Activated B cell treated with CpG ODN at 0.5 μM for 24 hours (primary cell): ENCODE data around the gene DNAJB5. TPM values are rescaled to one million over a fixed set of nuclear protein-coding genes. Genes with fewer than 3 reads are reported as not detected.
"Not testable (repeated sequence)": the region's sequence is repeated elsewhere in the genome, so short reads cannot be mapped to it uniquely, and the experiment has no call there.

ENCODE experiments used
- ATAC-seq: fragments of 200-7000 bp; cut with Tn5 transposase; one replicate; pipeline ENCODE4 v1.10.0; 2021; ENCODE audit warnings: low read depth, mild to moderate bottlenecking, moderate library complexity
- CTCF ChIA-PET: fragments of 350-600 bp; sonication (Branson Sonifier 250); formaldehyde crosslinking; loops from one replicate; lab custom pipeline; 2021; ENCODE audit warnings: antibody characterized with exemption; lab: Charles Lee
- POLR2A ChIA-PET: fragments of 350-600 bp; sonication (Branson Sonifier 250); formaldehyde crosslinking; loops from one replicate; lab custom pipeline; 2021; ENCODE audit warnings: antibody characterized with exemption; lab: Charles Lee
- DNase-seq: peaks from one replicate; pipeline ENCODE4 v3.0.0; 2022
- H3K27ac Mint-ChIP-seq: one replicate; pipeline ENCODE4 v1.8.0; 2020; ENCODE audit warnings: mixed read lengths
- H3K27me3 Mint-ChIP-seq: one replicate; pipeline ENCODE4 v1.8.0; 2021; ENCODE audit warnings: mixed read lengths
- H3K36me3 Mint-ChIP-seq: one replicate; pipeline ENCODE4 v1.8.0; 2021; ENCODE audit warnings: low read depth, mixed read lengths
- H3K4me1 Mint-ChIP-seq: one replicate; pipeline ENCODE4 v1.8.0; 2021; ENCODE audit warnings: mixed read lengths
- H3K4me3 Mint-ChIP-seq: one replicate; pipeline ENCODE4 v1.8.0; 2020; ENCODE audit warnings: mild to moderate bottlenecking, mixed read lengths
- H3K9me3 Mint-ChIP-seq: one replicate; pipeline ENCODE4 v1.8.0; 2020; ENCODE audit warnings: mixed read lengths
- CTCF ChIP-seq: fragments of 200-600 bp; IDR thresholded peaks from one replicate; pipeline ENCODE4 v1.8.0; 2022; ENCODE audit warnings: antibody characterized with exemption, mild to moderate bottlenecking
- intact Hi-C: fragments of 100-400 bp; cut with micrococcal nuclease; formaldehyde crosslinking; loops from one replicate; pipeline ENCODE4 v1.15.1; 2024
- total RNA-seq: library from RNA; stranded (reverse); gene quantifications from 2 replicates; pipeline ENCODE4 v1.2.3, GENCODE V29; 2022

Gene DNAJB5
- total RNA-seq, 1 donor from 2014 or later, result 5.4 TPM

DNA sequence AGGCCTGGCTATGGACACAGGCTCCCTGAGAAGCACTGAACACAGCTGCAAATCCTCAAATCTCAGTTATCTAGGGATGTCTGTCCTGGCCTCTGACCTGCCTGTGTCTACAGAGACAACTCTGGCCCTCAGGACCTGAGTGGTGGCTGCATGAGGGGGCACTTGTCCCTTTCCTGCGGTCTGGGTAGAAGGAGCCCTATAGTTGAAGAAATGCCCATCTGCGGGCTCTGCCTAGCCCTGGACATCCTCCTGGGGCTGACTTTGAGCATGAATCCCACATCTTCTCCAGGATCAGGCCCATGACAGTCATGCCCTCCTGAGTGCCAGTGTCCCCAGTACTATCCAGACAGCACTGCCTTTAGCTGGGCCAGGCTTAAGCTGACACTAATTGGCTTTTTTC lies 10.0 kb downstream of the DNAJB5 start:
- H3K4me1 Mint-ChIP-seq, result peaks cover 18% of the 10 kb centered on the region
- H3K27me3 Mint-ChIP-seq, result no peaks in the 10 kb centered on the region
- H3K9me3 Mint-ChIP-seq, result no peaks in the 10 kb centered on the region
- H3K4me3 Mint-ChIP-seq, result no peak overlapping the region
- POLR2A ChIA-PET, result no interaction called here
- TF ChIP-seq CTCF, result no peak
- intact Hi-C loops, result no loop called here
- CTCF ChIA-PET, result no interaction called here
- H3K27ac Mint-ChIP-seq, result no peak overlapping the region
- peaks cover 6% of the 10 kb centered on the region for H3K36me3 Mint-ChIP-seq
- no peak for ATAC-seq
- DNase-seq, result no peak

DNA sequence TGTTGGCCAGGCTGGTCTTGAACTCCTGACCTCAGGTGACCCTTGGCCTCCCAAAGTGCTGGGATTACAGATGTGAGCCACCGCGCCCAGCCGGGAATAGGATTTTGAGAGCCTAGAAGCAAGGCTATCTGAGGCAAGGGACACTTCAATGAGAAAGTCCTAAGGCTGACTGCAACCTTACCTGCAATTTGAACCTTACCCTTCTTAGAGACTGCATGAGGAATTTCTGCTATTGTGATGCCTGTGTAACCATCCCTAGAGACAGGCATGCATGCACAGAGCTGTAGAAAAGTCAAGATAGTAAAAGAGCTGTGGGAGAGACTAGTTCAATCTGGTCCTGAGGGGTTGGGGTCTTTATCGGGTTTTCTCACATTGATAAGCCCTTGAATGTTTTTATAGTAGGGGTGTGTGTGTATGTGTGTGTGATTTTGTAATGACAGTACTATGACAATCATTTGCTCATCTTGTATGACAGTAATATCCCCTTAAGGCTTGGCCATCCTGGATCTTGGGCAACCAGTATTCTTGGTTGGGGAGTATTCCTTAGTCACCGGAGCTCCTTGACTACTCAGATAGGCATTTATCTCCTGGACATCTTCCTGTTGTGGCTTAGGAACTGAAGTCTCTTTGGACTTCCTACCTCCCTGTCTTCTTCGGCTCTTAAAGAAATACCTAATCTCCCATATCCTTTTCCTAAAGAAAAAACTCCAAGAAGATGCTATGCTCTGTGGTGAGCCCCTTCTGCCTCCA lies 11.2 kb downstream of the DNAJB5 start:
- H3K4me3 Mint-ChIP-seq, result no peak overlapping the region
- no peaks in the 10 kb centered on the region for H3K9me3 Mint-ChIP-seq
- peaks cover 17% of the 10 kb centered on the region for H3K4me1 Mint-ChIP-seq
- no peaks in the 10 kb centered on the region for H3K27me3 Mint-ChIP-seq
- ATAC-seq (no peak), DNase-seq (no peak)
- ChIA-PET CTCF (no interaction called here), POLR2A (interaction anchor here (0.8 kb wide), 1 partner anchor 9 kb away, joined by 3 read pairs; no protein-coding TSS in a partner anchor)
- no peak overlapping the region for H3K27ac Mint-ChIP-seq
- peaks cover 6% of the 10 kb centered on the region for H3K36me3 Mint-ChIP-seq
- intact Hi-C loops, result no loop called here
- TF ChIP-seq CTCF, result no peak

DNA sequence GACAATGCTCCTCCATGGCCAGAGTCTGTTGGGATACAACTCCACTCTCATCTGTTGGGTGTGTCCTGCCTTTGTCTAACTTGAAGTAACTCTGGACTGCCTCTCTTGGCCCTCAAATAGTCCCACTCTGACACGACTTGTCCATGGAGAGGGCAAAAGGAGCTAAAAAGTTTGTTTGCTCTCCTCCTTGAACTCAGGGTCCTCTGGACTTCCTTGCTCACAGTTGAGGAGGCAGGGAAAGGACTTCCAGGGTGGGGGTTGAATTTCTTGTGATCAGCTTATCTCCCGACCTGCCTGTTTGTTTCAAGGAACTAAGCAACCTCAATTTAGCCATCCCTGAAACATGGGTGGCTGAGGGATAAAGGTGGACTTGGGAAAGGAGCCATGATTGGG lies 11.7 kb downstream of the DNAJB5 start:
- peaks cover 17% of the 10 kb centered on the region for H3K4me1 Mint-ChIP-seq
- no peaks in the 10 kb centered on the region for H3K9me3 Mint-ChIP-seq
- intact Hi-C loops, result no loop called here
- ATAC-seq (no peak), DNase-seq (no peak)
- CTCF ChIA-PET, result interaction anchor here (1.7 kb wide), 1 partner anchor 16 kb away, joined by 5 read pairs; no protein-coding TSS in a partner anchor
- no peaks in the 10 kb centered on the region for H3K27me3 Mint-ChIP-seq
- peaks cover 6% of the 10 kb centered on the region for H3K36me3 Mint-ChIP-seq
- POLR2A ChIA-PET, result interaction anchor here (0.8 to 1.1 kb wide), 2 partner anchors 7 to 10 kb away, joined by 3 read pairs; no protein-coding TSS in a partner anchor
- no peak overlapping the region for H3K27ac Mint-ChIP-seq
- no peak overlapping the region for H3K4me3 Mint-ChIP-seq
- no peak for TF ChIP-seq CTCF

DNA sequence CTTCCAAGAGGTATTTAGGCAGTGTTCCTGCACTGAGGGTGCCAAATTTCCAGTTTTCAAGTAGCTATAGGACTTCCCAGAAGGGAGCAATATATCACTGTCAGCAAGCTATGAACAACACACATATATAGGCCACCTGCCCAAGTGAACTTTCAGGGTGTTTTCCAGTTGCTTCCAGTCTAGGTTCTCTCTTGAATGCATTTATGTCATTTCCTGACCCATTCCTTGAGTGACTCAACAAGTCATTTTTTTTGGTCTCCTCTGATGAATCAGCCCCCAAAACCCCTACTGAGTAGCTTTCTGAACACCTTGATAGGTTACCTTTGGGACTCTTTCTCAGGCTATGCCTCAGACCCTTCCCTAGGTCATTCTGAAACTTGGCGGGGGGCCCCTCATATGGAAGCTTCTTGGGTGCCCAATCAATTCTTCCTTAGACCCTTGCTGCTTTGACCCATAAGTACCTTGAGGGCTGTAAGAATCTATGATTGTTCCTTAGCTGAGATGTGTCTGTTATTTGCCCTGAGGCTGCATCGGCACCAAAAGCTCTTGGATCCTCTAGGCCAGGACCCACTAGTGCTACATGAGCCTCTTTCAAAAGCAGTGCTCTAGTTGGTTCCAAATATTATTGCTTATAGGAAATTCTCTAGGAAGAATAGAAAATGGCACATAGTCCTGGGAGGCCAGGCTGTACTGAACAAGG lies 12.4 kb downstream of the DNAJB5 start:
- Mint-ChIP-seq H3K27me3 (no peaks in the 10 kb centered on the region), H3K27ac (no peak overlapping the region), H3K4me1 (peaks cover 17% of the 10 kb centered on the region), H3K36me3 (peaks cover 3% of the 10 kb centered on the region), H3K4me3 (no peak overlapping the region), H3K9me3 (no peaks in the 10 kb centered on the region)
- POLR2A ChIA-PET, result interaction anchor here (1.1 kb wide), 1 partner anchor 8 kb away, joined by 3 read pairs; no protein-coding TSS in a partner anchor
- intact Hi-C loops, result no loop called here
- ATAC-seq (peak; percentile 34), DNase-seq (no peak)
- TF ChIP-seq CTCF, result no peak
- CTCF ChIA-PET, result interaction anchor here (1.7 kb wide), 1 partner anchor 17 kb away, joined by 5 read pairs; no protein-coding TSS in a partner anchor

- Mint-ChIP-seq H3K27me3 (no peaks in the 10 kb centered on the region), H3K4me1 (peaks cover 15% of the 10 kb centered on the region), H3K36me3 (peaks cover 1% of the 10 kb centered on the region), H3K27ac (no peak overlapping the region), H3K9me3 (no peaks in the 10 kb centered on the region), H3K4me3 (no peak overlapping the region)
- ATAC-seq (no peak), DNase-seq (no peak)
- TF ChIP-seq CTCF, result no peak
- intact Hi-C loops, result no loop called here
- ChIA-PET POLR2A (no interaction called here), CTCF (interaction anchor here (1.7 kb wide), 1 partner anchor 18 kb away, joined by 5 read pairs; no protein-coding TSS in a partner anchor)
Observed at GRCh38 chr9:35002623-35003022, 13.1 kb downstream of the DNAJB5 start.

- H3K4me1 Mint-ChIP-seq, result peaks cover 12% of the 10 kb centered on the region
- POLR2A ChIA-PET, DNase-seq: not testable (repeated sequence)
Observed at GRCh38 chr9:35004299-35004698, 14.8 kb downstream of the DNAJB5 start.

More at GRCh38 chr9:35004299-35004698, 14.8 kb downstream of the DNAJB5 start:
- H3K27ac Mint-ChIP-seq, ATAC-seq, H3K36me3 Mint-ChIP-seq, H3K9me3 Mint-ChIP-seq, H3K27me3 Mint-ChIP-seq, H3K4me3 Mint-ChIP-seq, CTCF ChIA-PET, intact Hi-C loops: not testable (repeated sequence)
